Mucosa of stomach (tissue), 1 donor: ENCODE results near the gene PCCB.
A peak's percentile ranks its signal among the peaks of the same experiment; 100 is the strongest.
"Not testable (repeated sequence)": the region's sequence is repeated elsewhere in the genome, so short reads cannot be mapped to it uniquely, and the experiment has no call there.

ENCODE experiments used
- H3K27me3 ChIP-seq: one replicate; pipeline ENCODE4 v1.7.0; 2013; ENCODE audit warnings: mild to moderate bottlenecking, low read length; ENCODE audit not compliant: control insufficient read depth, insufficient read depth
- H3K36me3 ChIP-seq: one replicate; pipeline ENCODE4 v1.7.0; 2013; ENCODE audit warnings: low read length; ENCODE audit not compliant: control insufficient read depth, insufficient read depth
- H3K4me1 ChIP-seq: one replicate; pipeline ENCODE4 v1.7.0; 2013; ENCODE audit warnings: mild to moderate bottlenecking, low read length; ENCODE audit not compliant: control insufficient read depth, insufficient read depth
- H3K4me3 ChIP-seq: one replicate; pipeline ENCODE4 v1.7.0; 2013; ENCODE audit warnings: low read length
- H3K9ac ChIP-seq: one replicate; pipeline ENCODE4 v1.7.0; 2013; ENCODE audit warnings: mild to moderate bottlenecking, low read length, moderate library complexity
- H3K9me3 ChIP-seq: one replicate; pipeline ENCODE4 v1.7.0; 2013; ENCODE audit warnings: mild to moderate bottlenecking, low read length, moderate library complexity; ENCODE audit not compliant: control insufficient read depth
- donor health status: Pancreatic carcinoma.

PCCB gene

DNA sequence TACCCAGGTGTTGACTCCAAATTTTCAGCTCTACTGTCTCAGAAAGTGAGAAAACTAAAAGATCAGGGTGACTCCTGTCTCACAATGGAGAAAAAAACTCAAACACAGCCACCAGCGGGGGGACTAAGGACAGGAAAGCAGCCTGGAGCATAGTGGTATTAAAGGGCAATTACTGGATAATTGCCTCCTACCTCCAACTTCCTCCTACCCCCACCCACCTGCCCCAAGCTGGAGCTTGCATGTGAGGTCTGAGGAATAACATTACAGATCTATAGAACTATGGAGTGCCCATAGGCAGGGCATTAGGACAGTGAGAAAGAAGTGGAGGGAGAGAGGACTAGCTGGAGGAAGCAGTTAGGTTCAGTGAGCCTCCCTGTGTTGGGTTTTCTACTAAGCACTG, 2.7 kb upstream of the PCCB start:
- Histone ChIP-seq H3K27me3 (no peaks in the 10 kb centered on the region), H3K9ac (no peak overlapping the region), H3K4me1 (peaks cover 6% of the 10 kb centered on the region), H3K4me3 (no peak overlapping the region), H3K36me3 (no peaks in the 10 kb centered on the region), H3K9me3 (no peaks in the 10 kb centered on the region)

GRCh38 chr3:136247855-136248590, 2.1 kb upstream of the PCCB start:
- Histone ChIP-seq H3K9me3 (no peaks in the 10 kb centered on the region), H3K4me3 (no peak overlapping the region)

DNA sequence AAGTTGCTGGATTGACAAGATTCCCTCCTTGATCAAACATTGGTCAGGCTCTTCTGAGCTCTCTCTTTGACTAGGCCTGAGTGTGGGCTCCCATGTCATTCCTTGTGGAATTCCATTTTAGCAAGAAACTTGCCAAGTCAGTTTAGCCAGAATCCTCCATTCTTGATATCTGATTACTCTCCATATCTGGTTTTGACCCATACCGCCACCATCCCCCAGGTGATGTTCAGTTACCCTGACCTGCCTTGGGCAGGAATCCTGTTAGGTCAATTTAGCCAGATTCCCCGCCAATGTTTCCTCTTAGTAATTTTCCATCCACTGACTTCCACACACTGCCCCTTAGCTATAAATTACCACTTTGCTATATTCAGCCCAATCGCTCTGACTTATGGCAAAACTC, 1.0 kb upstream of the PCCB start:
- Histone ChIP-seq H3K9ac (no peak overlapping the region), H3K4me1 (peaks cover 6% of the 10 kb centered on the region), H3K9me3 (no peaks in the 10 kb centered on the region), H3K27me3 (no peaks in the 10 kb centered on the region), H3K36me3 (no peaks in the 10 kb centered on the region), H3K4me3 (no peak overlapping the region)

More at GRCh38 chr3:136247855-136248590, 2.1 kb upstream of the PCCB start:
- Histone ChIP-seq H3K36me3 (no peaks in the 10 kb centered on the region), H3K9ac (no peak overlapping the region), H3K4me1 (peaks cover 6% of the 10 kb centered on the region), H3K27me3 (no peaks in the 10 kb centered on the region)

GRCh38 chr3:136249593-136249992, 547 bp upstream of the PCCB start:
- peak overlapping the region; percentile 7 for H3K4me3 ChIP-seq
- H3K4me1 ChIP-seq, result peaks cover 6% of the 10 kb centered on the region
- H3K9me3 ChIP-seq, result no peaks in the 10 kb centered on the region
- H3K27me3 ChIP-seq, result no peaks in the 10 kb centered on the region
- H3K36me3 ChIP-seq, result no peaks in the 10 kb centered on the region
- peak overlapping the region; percentile 71 for H3K9ac ChIP-seq

DNA sequence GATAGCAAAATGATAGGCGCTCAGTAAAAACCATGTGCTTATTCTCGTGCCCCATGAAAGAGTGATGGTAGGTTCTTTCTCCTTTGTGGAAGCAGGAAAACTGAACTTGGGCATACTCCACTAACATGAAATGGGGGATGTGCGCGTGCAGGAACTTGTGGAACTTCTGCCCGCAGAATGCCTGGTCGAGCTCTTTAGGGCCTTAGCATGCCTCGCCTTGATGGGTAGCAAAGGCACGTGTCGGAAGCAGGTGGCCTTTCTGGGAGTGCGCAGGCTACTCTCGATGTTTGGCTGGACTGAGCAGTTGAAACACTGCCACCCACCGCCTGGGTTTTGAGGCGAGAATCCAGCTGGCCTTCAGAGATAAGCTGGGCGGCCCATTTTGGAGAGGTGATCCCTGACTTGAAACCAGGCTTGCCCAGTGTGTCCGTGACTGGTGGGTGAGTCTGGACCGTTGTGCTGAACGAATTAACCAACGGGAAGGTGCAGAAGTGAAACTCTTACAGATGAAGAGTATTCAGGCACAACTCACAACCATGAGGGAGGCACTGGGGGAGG, 842 bp downstream of the PCCB start:
- Histone ChIP-seq H3K9me3 (no peaks in the 10 kb centered on the region), H3K4me3 (peak overlapping the region; percentile 7), H3K36me3 (no peaks in the 10 kb centered on the region), H3K27me3 (no peaks in the 10 kb centered on the region), H3K9ac (peak overlapping the region; percentile 71), H3K4me1 (peaks cover 11% of the 10 kb centered on the region)

- H3K36me3 ChIP-seq, result no peaks in the 10 kb centered on the region
These were observed 1.4 kb downstream of the PCCB start for GRCh38 chr3:136251511-136251910.

DNA sequence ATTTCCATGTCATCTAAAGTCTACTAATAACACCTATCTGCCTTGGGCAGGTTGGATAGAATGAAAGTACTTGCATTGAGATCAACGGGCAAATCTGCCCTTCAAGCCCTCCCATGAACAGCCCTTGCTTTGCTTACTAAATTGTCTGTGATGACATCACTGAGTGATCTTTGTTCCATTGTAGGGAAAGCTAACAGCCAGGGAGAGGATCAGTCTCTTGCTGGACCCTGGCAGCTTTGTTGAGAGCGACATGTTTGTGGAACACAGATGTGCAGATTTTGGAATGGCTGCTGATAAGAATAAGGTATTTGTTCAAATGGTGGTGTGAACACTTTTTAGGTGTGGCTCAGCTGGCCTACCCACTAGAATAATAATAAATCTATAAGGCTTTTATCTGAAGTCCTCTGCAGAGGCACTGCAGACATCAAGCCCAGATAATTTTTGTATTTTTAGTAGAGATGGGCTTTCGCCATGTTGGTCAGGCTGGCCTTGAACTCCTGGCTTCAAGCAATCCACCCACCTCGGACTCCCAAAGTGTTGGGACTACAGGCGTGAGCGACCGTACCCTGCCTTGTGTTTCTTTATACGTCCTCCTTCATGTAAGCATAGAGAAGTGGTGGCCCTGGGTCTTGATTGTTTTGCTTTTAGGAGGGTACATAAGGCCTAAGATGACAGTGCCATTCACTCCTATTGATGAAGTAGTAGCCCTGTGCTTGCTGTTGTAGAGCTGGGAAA, 5.7 kb downstream of the PCCB start:
- no peak overlapping the region for H3K4me3 ChIP-seq

More at GRCh38 chr3:136251511-136251910, 1.4 kb downstream of the PCCB start:
- H3K4me1 ChIP-seq, result peaks cover 11% of the 10 kb centered on the region
- no peaks in the 10 kb centered on the region for H3K27me3 ChIP-seq
- no peak overlapping the region for H3K9ac ChIP-seq
- H3K9me3 ChIP-seq, result no peaks in the 10 kb centered on the region
- H3K4me3 ChIP-seq, result no peak overlapping the region

DNA sequence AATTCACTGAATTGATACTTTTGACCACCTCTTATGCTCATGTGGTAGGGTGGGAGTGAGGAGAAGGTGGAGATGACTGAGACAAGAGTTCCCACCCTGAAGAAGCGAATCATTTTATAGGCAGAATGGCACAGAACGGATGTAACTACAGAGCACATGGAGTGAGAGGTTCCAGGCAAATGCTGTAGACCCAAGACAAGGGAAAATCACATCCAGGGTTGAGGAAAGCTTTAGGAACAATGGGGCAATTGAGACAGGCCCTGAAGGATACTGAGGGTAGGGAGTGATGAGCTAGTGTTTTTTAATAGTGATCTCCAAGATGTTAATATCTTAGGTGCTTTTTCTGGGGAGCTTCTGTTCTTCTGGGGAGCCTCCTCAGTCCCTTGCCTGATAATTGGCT, 8.1 kb downstream of the PCCB start:
- no peaks in the 10 kb centered on the region for H3K27me3 ChIP-seq
- H3K36me3 ChIP-seq, result peaks cover 7% of the 10 kb centered on the region
- peaks cover 5% of the 10 kb centered on the region for H3K4me1 ChIP-seq
- H3K9ac ChIP-seq, result no peak overlapping the region
- no peaks in the 10 kb centered on the region for H3K9me3 ChIP-seq
- no peak overlapping the region for H3K4me3 ChIP-seq

More for the DNA sequence above, 5.7 kb downstream of the PCCB start:
- no peaks in the 10 kb centered on the region for H3K9me3 ChIP-seq
- no peak overlapping the region for H3K9ac ChIP-seq
- peaks cover 11% of the 10 kb centered on the region for H3K4me1 ChIP-seq
- H3K36me3 ChIP-seq, result peaks cover 7% of the 10 kb centered on the region
- H3K27me3 ChIP-seq, result no peaks in the 10 kb centered on the region

DNA sequence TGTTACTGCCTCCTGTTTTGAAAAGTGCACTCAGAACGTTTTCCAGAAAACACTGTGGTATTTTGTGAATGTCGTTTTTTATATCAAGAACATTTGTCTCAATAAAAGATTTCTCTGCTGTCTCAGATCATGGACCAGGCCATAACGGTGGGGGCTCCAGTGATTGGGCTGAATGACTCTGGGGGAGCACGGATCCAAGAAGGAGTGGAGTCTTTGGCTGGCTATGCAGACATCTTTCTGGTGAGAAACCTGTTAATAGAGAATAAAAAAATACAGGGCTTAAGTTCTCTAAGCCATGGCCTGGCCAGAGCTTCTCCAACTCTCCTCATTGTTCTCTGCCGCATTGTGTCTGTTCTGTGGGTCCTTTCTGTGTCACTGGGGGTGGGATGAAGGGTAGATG, 11.7 kb downstream of the PCCB start:
- Histone ChIP-seq H3K4me3 (no peak overlapping the region), H3K9me3 (no peaks in the 10 kb centered on the region), H3K36me3 (peaks cover 5% of the 10 kb centered on the region), H3K9ac (no peak overlapping the region), H3K27me3 (no peaks in the 10 kb centered on the region), H3K4me1 (no peaks in the 10 kb centered on the region)

DNA sequence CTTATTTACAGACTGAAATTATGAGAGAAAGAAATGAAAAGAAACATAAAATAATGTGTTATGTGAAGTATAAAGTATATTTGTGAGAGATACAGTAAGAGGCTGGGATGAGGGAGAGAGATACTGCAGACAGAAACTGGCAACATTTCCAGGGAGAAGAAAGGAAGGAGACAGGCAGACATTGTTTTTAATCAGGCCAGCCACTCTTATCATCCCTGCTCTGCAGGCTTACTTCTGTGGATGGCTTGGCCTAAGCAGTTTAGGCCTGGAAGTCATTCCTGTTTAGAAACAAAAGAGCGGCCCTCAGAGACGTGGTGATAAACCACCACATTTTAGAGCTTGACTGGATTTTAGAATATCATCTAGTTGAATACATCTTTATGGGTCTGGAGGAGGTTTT, 12.4 kb downstream of the PCCB start:
- no peaks in the 10 kb centered on the region for H3K27me3 ChIP-seq
- no peaks in the 10 kb centered on the region for H3K9me3 ChIP-seq
- no peaks in the 10 kb centered on the region for H3K36me3 ChIP-seq
- no peak overlapping the region for H3K4me3 ChIP-seq
- H3K4me1 ChIP-seq, result no peaks in the 10 kb centered on the region
- H3K9ac ChIP-seq, result no peak overlapping the region

DNA sequence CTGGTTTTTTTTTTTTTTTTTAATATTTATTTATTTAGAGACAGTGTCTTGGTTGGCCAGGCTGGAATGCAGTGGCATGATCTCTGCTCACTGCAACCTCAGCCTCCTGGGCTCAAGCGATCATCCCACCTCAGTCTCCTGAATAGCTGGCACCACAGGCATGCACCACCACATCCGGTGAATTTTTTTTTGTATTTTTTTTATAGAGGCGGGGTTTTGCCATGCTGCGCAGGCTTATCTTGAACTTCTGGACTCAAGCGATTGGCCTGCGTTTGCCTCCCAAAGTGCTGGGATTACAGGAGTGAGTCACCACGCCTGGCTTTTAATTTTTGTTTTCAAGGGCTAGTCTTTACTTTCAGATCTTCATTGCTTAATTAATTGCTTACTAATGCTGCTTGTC, 13.1 kb downstream of the PCCB start:
- Histone ChIP-seq H3K36me3 (no peaks in the 10 kb centered on the region), H3K9ac (no peak overlapping the region), H3K9me3 (no peaks in the 10 kb centered on the region), H3K4me1 (no peaks in the 10 kb centered on the region), H3K4me3 (no peak overlapping the region), H3K27me3 (no peaks in the 10 kb centered on the region)

DNA sequence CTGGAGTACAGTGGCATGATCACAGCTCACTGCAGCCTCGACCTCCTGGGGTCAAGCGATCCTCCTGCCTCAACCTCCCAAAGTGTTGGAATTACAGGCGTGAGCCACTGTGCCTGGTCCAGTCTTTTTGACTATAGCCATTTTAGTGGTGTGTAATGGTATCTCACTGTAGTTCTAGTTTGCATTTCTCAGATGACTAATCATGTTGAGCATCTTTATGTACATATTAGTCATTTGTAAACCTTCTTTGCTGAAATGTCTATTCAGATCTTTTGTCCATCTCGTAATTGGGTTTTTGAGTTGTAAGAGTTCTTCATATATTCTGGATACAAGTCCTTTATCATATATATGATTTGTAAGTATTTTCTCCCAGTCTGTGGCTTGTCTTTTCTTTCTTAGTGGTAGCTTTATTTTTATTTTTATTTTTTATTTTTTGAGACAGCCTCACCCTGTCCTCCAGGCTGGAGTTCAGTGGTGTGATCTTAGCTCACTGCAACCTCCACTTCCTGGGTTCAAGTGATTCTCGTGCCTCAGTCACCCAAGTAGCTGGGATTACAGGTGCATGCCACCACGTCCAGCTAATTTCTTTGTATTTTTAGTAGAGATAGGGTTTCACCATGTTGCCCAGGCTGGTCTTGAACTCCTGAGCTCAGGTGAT, 16.5 kb downstream of the PCCB start:
- H3K4me1 ChIP-seq, H3K9ac ChIP-seq, H3K9me3 ChIP-seq, H3K4me3 ChIP-seq, H3K27me3 ChIP-seq, H3K36me3 ChIP-seq: not testable (repeated sequence)
